NCI-H345 treated with DMSO at 0.1 percent for 48 hours (cell line): ENCODE measurements around the gene SLC34A1.

Experiments
- DNase-seq: peaks from one replicate; lab custom pipeline; 2025; ENCODE audit not compliant: unreplicated experiment; lab: John Stamatoyannopoulos, UW

Gene SLC34A1

DNA sequence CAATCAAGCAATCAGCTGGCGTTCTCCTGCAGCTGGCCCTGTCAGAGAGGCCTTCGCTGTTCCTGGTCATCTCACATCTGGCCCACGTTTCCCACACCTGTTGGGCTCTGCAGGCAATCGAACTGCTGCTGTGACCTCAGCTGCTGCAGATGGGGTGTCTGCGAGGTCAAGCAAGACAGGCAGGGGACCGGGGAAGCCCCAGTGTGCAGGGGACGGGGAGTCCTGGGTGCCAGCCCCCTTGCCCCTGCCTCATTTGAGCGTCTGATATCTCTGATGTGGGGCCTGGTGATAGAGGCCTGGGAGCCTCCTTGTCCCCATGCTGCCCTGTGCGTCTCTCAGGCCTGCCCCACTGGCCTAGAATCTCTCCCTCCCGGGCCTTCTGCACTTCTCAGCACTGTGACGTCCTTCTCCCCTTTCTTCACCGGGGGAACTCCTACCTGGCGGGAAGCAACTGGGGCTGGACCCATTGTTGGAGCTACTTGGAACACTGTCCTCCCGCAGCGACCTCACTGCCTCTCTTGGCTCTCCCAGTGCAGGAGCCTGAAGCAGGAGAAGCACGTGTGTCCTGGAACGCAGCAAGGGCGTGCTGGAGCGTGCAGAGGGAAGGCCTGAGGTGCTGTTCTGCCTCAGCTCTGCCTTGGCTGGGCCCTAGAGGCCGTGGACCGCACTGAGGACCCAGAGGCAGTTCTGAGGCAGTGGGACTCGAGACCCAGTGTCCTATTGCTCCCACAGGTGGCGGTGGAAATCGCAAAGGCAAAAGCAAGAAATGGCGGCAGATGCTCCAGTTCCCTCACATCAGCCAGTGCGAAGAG is 46.1 kb downstream of the SLC34A1 start:
- DNase-seq = no peak

DNA sequence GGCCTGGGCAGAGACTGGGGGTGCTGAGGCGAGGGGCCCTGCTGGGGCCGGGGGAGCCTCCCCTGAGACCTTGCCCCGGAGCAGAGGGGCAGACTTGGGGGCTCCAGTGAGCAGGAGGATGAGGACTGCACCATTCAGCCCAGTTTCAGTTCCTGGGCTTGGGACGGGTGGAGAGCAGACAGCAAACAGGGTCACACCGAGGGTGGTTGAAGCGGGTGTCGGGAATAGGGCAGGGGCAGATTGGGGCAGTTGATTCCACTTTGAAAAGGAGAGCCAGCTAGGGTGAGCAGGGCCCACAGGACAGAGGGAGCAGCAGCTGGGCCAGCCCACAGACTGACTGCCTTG is 46.7 kb downstream of the SLC34A1 start:
- no peak for DNase-seq

DNA sequence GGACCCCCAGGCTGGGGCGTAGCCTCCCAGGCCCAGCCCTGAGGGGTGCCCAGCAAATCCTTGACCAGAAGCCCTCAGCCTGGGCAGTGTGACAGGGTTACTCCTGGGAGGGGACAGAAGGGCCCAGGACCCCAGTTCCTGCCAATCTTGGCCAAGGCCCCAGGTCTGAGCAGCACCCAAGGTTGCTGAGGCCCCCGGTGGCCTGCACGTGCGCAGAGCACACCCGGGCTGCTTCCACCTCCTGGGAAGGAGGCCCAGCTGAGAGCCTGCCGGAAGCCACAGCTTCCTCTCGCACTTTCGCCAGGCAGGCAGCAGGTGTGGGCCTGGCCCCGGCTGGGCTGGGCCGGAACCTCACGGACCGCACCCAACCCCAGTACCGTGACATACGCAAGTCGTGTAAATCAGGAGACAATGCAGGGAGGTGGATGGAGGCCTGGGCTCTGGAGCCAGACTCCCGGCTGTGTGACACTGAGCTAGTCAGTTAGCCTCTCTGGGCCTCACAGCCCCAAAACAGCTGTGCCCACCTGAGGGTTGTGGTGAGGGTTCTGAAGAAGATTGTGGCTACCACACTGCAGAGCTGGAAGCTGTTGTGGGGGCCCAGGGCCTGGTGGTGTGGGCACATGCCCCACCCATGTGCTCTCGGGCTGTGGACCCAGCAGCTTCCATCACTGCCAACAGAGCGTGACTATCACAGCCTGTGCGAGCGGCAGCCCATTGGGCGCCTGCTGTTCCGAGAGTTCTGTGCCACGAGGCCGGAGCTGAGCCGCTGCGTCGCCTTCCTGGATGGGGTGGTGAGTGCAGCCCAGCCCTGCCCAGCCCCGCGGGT is 47.3 kb downstream of the SLC34A1 start:
- DNase-seq = no peak

DNA sequence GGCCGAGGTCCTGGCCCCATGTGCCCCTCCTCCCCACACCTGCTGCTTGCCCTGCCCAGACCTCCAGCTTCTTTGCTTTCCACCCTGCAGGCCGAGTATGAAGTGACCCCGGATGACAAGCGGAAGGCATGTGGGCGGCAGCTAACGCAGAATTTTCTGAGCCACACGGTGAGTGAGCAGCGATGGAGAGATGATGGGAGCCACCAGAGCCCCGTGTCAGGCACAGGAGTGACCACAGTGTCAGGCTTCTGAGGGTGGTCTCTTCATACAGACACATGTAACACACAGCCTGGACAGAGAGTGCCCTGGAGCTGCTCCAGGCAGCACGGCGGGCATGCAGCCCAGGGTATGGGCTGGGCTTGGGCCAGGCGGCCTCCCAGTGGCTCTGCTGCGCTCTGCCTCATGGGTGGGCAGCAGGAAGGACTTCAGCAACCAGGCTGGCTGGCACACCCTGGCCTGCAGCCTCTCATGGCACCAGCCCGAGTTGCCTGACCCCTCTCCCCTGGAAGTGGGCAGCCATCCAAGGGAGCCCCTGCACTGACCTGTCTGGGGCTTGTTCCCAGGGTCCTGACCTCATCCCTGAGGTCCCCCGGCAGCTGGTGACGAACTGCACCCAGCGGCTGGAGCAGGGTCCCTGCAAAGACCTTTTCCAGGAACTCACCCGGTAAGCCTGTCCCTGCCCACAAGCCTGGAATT is 48.1 kb downstream of the SLC34A1 start:
- no peak for DNase-seq

DNA sequence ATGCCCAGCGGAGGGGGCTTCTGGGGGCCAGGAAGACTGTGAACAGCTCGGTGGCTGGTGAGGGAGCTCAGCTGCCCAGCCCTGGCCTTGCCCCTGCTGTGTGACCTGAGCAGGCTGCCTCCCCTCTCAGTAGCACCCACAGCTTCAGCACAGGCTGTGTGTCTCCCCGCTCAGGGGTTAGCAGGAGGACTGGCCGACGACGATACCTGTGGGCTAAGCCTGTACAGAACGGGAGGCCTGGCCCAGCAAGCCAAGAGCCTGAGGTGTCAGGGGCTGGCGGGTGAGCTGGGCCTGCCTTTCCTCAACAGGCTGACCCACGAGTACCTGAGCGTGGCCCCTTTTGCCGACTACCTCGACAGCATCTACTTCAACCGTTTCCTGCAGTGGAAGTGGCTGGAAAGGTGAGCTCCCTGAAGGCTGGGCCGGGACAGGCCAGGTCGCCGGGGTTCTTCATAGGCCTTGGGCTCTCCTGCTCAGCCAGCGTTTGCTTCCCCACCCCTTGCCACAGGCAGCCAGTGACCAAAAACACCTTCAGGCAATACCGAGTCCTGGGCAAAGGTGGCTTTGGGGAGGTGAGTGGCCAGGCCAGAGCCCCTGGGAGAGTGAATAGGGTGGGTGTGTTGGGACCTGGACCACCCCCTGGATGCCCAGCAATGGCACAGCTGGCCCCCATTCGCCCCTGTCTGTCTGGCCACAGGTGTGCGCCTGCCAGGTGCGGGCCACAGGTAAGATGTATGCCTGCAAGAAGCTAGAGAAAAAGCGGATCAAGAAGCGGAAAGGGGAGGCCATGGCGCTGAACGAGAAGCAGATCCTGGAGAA is 48.8 kb downstream of the SLC34A1 start:
- DNase-seq = no peak

DNA sequence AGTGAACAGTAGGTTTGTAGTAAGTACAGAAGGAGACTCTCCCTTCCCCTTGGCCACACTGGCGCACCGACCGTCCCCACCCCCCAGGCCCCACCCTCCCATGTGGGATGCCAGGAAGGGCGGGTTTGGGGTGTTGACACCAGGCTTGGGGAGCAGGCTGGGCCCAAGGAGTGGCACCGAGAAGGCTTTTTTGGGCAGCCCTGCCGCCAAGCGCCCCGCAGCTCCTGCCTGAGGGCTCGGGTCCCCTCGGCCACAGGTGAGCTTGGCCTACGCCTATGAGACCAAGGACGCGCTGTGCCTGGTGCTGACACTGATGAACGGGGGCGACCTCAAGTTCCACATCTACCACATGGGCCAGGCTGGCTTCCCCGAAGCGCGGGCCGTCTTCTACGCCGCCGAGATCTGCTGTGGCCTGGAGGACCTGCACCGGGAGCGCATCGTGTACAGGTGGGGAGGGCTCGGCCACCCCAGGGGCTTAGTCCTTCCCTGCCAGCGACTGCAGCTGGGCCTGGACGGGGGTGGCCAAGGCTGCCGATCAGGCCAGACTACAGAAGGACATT is 49.5 kb downstream of the SLC34A1 start:
- DNase-seq = no peak

DNA sequence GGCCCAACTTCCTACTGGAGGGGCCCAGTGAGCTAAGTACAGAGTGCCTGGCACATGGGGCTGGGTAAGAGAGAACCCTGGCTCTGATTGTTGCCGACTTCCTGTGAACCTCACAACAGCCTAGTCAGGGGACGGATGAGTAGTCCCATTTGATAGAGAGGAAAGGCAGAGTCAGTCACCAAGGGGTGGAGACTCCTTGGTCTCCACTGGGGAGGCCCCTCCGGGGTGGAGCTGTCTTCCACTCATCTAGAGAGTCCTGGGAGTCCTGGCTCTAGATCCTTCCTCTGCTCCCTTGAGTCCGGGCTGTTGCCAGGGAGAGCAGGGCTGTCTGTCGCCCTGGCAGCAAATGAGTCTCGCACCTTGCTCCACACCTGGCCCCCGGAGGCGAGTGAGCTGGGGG is 50.2 kb downstream of the SLC34A1 start:
- no peak for DNase-seq

DNA sequence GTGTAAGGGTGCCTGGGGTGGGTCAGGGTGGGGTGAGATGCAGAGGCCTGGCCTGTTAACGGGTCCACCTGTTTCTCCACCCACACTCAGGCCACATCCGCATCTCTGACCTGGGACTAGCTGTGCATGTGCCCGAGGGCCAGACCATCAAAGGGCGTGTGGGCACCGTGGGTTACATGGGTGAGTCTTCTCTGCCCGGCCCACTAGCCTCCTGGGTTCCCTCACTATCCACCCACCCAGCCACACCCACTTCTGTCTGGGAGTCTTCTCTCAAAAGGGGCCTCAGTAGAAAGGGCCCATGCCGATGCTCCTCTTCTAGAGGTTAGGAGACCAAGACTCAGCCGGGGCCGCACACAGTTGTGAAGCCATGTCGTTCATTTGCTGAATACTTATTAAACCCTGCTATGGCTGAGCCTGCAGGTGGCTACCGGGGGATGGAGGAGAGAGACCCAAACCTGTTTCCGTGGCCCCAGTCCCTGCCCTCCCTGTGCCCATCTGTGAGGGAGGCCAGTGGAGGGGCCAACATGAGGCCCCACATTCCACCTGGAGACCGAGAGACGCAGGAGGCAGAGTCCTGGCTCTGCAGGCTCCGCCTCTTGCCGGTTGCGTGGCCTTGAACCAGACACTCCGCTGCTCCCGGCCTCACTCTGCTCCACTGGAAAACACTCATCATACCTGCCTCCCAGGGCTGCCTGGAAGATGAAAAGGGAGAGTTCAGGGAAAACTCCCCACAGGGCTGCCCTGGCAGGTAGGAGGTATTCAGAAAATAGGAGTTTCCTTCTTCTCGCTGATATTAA is 50.9 kb downstream of the SLC34A1 start:
- no peak for DNase-seq

DNA sequence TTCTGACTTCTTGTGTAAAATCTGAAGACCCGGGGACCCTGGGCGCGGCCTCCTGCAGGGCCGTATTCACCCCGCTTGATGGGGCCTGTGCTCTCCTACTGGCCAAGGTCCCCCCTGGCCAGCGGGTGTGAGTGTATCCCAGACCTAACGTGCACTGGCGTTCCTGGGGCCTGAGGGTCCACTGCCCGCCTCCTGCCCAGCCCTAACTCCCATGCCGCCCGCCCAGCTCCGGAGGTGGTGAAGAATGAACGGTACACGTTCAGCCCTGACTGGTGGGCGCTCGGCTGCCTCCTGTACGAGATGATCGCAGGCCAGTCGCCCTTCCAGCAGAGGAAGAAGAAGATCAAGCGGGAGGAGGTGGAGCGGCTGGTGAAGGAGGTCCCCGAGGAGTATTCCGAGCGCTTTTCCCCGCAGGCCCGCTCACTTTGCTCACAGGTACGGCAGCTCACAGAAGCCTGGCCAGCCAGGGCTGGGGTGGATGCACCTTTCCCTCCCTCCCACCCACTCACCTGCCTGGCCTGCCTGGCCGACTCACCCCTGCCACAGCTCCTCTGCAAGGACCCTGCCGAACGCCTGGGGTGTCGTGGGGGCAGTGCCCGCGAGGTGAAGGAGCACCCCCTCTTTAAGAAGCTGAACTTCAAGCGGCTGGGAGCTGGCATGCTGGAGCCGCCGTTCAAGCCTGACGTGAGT is 51.8 kb downstream of the SLC34A1 start:
- no peak for DNase-seq

DNA sequence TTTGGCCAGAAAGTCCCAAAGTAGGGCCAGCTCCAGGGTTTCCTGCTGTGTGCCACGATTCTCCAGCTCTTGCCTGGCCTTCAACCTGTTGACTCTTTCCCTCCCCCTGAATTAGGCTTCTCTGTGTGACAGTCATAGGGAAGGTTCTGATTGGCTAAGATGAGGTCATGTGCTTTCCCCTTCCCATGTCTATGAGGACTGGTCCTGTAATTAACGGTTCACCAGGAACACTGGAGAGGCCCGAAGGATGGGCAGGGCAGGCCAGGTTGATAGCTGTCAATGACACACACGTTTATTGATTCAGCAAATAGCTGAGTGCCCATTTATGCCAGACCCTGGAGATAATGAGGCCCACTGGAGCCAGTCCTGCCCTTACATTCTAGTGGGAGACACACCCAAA is 53.4 kb downstream of the SLC34A1 start:
- no peak for DNase-seq

DNA sequence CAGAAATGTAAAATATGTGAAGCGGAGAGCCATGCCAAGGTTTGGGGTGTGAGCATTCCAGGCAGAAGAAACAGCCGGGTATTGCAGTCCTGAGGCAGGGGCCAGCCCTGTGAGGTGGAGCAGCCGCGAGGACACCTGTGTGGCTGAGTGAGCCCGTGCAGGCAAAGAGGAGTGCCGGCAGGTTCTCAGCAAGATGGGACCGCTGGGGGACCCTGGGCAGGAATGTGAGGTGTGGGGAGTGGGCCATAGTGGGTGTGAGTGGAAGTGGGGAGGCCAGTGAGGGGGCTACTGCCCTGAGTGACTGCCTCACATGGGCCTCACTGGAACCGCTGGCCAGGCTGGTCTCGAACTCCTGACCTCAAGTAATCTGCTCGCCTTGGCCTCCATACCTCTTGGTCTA is 54.2 kb downstream of the SLC34A1 start:
- DNase-seq = no peak

DNA sequence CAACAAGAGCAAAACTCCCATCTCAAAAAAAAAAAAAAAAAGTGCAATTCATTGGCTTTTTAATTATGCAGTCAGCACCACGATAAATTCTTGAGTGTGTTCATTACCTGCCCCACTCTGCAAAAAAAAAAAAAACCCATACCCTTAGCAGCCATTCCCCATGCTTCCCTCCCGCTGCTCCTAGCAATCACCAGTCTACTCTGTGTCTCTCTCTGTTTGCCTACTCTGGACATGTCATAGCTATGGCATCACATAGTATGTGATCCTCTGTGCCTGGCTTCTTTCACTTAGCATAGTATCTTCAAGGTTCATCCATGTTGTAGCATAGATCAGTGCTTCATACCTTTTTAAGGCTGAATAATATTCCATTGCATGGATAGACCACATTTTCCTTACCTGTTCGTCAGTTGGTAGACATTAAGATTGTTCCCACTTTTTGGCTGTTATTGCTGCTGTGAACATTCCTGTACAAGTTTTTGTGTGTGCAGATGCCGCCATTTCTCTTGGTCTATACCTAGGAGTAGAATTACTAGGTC is 55.4 kb downstream of the SLC34A1 start:
- DNase-seq = no peak

DNA sequence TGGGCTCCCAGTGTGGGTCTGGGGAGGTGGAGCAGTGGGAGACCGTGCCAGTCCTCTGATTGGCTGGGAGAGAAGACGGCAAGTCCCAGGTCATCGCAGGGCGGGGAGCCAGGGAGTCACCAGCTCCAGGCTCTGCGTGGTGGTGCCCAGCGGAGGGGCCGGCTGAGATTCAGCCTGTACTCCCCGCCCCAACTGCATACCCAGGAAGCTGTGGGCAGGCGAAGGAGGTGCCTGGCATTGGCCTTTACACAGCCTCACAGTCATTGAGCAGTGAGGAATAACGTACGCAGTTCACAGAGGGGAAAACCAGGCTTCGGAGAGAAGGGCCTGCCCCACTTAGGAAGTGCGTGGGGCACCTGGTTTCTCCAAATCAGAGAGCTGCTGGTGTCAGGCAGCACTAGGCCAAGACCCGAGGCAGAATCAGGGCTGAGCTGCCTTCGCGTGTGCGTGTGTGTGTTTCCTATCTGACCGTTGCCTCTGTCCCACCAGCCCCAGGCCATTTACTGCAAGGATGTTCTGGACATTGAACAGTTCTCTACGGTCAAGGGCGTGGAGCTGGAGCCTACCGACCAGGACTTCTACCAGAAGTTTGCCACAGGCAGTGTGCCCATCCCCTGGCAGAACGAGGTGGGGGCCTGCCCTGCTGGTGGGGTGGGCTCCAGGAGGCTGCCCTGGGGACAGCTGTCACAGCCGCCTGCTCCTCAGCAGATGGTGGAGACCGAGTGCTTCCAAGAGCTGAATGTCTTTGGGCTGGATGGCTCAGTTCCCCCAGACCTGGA is 56.2 kb downstream of the SLC34A1 start:
- DNase-seq = no peak

DNA sequence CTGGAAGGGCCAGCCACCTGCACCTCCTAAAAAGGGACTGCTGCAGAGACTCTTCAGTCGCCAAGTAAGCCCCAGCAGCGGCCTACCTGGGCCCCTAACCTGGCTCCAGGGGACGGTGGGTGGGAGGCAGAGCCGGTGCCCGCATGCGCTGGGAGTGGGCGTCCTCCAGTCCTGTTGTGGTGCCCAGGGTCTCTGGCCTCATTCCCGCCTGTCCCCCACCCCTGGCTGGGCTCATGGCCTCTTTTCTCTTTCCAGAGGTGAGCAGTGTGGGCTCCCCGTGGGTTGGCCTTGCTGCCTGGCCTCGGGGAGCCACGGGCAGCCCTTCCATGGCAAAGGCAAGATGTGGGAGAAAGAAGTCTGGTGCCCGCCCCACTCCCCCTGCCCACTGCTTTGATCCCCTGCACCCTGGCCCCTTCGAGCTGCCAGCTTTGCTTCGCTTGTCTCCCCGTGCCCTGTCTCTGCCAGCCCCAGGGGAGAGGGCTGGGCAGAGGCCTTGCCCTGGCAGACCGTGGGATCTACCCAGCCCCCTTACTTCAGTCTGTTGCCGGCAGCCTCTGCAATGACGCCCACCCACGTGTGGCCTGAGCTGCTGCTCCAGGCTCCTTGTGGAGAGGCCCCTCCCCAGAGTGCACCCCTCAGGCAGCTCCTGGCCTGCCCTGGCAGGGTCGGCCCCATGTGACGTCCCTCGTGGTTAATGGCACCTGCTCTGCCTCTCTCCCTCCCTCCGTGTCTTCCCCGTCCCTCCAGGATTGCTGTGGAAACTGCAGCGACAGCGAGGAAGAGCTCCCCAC is 57.0 kb downstream of the SLC34A1 start:
- DNase-seq = no peak

DNA sequence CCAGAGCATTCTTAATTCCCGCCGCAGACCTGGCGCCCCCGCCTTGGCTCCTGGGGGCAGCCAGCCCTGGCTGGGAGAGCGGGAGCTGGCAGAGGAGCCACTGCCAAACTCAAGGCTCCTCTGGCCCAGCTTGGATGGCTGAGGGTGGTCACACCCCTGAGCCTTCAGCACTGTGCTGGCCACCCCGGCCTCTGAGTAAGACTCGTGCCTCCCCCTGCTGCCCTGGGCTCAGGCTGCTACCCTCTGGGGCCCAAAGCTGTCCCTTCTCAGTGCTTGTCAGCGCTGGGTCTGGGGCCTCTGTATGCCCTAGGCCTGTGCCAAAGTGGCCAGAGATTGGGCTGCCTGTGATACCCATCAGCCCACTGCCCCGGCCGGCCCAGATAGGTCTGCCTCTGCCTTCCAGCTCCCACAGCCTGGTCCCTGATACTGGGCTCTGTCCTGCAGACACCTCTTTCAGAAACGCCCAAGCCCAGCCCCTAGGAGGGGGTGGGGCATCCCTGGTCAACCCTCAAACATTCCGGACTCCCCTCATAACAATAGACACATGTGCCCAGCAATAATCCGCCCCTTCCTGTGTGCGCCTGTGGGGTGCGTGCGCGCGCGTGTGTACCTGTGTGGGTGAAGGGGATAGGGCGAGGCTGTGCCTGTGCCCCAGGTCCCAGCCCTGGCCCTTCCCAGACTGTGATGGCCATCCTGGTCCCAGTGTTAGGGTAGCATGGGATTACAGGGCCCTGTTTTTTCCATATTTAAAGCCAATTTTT is 58.0 kb downstream of the SLC34A1 start:
- no peak for DNase-seq

DNA sequence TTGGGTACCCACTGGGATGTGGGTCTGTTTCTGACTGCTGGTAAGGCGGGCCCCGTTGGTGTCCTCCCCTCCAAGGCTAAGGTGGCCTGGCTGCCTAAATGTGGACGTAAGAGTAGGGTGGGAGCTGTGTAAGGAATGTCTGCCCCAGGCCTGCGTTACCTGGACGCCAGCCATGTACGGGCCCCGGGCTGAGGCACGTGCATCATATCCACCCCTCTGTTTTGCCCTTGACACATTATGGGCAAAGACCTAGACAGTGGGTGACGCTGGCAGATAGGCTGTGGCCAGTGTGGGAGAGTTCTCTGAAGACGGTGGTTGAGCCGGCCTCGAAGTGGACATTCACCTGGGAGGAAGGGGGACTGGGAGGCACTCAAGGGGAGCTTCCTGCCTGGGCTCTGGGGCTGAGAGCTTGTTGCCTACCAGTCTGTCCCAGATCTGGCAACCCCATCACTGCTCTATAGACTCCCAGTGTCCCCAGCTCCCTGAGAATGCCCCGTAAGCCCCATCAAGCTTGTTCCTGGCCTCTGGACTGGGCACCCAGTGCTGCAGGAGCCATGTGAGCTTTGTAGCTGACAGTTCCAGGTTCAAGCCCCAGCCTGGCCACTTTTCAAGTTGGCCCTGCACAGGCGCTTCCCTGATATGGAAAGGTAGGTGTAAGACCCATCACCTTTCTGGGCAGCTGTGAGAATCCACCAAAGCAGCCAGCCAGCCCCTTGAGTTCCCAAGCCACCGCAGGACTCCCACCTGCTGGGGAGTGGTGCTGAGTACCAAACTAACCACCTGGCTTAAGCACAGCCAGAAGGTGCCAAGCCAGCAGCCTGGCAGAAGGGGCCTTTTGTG is 59.1 kb downstream of the SLC34A1 start:
- no peak for DNase-seq
